SH-SY5Y (cell line): ENCODE data around the gene CYP2A7.
"Not testable (repeated sequence)": the region's sequence is repeated elsewhere in the genome, so short reads cannot be mapped to it uniquely, and the experiment has no call there.

Experiments used
- GATA2 ChIP-seq: IDR thresholded peaks from 2 replicates; pipeline ENCODE4 v1.6.1; 2011; ENCODE audit warnings: mild to moderate bottlenecking, low read depth, low read length
- GATA3 ChIP-seq: IDR thresholded peaks from 2 replicates; pipeline ENCODE4 v1.6.1; 2011; ENCODE audit warnings: low read depth, mild to moderate bottlenecking, low read length, moderate library complexity

Gene CYP2A7, protein sequence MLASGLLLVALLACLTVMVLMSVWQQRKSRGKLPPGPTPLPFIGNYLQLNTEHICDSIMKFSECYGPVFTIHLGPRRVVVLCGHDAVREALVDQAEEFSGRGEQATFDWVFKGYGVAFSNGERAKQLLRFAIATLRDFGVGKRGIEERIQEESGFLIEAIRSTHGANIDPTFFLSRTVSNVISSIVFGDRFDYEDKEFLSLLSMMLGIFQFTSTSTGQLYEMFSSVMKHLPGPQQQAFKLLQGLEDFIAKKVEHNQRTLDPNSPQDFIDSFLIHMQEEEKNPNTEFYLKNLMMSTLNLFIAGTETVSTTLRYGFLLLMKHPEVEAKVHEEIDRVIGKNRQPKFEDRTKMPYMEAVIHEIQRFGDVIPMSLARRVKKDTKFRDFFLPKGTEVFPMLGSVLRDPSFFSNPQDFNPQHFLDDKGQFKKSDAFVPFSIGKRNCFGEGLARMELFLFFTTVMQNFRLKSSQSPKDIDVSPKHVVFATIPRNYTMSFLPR

DNA sequence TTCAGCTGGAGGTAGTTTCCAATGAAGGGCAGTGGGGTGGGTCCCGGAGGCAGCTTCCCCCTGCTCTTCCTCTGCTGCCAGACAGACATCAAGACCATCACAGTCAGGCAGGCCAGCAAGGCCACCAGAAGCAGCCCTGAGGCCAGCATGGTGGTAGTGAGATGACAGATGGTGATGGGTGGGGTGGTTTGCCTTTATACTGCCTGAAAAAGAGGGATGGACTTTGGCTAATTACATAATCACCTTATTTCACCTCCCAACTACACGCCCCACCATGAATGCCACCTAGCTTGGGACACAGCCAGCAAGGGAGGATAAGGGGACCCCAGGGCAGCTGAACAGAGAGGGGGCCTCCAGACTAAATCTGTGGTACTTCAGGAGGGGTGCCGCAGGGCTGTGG is at the start of gene CYP2A7:
Gene CYP2A7 (minus strand): TSS at position 170 of the 400 bp plus-strand sequence. CDS start 21 bp downstream, at position 149.
- not testable (repeated sequence) for TF ChIP-seq GATA3, GATA2

DNA sequence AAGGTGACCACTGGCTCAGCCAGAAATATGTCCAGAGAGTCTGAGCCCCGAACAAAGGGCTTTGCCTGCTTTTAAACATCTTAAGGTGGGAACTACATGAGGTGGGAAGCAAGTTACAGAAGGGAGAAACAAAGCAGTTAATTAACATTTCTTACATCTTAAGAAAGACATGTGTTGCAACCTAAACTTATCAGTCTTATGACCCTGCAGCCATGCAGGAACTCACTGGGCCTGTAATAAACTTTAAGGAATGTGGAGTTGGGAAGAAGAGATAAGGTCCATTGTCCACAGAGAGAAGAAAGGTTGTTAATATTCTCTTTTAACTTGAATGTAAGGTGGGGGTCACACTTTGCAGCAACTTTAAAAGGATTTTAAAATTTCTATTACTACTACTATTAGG is 46.8 kb upstream of the CYP2A7 start:
- no peak for TF ChIP-seq GATA3
- TF ChIP-seq GATA2: no peak

DNA sequence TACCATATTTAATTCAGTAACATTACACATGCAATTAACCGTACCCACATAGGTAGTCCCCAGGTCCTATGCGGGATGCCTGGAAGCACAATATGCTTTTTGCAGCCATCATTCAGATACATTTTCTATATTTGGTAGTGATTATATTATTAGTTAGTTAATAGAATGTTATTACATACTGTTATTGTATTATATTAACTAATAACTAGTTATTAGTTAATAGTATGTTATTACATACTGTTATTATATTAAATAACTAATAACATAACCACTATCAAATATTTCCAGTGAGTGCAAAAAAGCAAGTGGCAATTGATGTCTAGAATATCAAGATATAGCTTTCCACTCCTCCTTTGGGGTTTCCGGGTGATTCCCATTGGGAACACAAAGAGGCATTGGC is 45.5 kb upstream of the CYP2A7 start:
- TF ChIP-seq GATA2 (no peak), GATA3 (no peak)

DNA sequence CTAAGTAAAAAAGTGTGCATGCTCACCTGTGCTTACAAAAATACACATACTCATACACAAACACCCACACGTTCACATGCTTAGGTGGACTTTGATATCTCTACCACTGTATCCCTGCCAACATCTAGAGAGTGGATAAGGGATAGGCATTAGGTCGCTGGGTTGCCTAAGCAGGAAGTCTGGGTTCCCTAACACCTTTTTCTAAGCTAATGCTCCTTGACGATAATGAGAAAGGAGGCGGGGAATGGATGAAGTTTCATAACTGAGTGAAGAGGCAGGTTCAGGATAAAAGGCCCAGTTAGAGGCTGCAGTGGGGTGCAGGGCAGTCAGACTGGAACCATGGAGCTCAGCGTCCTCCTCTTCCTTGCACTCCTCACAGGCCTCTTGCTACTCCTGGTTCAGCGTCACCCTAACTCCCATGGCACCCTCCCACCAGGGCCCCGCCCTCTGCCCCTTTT is 41.9 kb upstream of the CYP2A7 start:
- TF ChIP-seq GATA3 (no peak), GATA2 (no peak)

DNA sequence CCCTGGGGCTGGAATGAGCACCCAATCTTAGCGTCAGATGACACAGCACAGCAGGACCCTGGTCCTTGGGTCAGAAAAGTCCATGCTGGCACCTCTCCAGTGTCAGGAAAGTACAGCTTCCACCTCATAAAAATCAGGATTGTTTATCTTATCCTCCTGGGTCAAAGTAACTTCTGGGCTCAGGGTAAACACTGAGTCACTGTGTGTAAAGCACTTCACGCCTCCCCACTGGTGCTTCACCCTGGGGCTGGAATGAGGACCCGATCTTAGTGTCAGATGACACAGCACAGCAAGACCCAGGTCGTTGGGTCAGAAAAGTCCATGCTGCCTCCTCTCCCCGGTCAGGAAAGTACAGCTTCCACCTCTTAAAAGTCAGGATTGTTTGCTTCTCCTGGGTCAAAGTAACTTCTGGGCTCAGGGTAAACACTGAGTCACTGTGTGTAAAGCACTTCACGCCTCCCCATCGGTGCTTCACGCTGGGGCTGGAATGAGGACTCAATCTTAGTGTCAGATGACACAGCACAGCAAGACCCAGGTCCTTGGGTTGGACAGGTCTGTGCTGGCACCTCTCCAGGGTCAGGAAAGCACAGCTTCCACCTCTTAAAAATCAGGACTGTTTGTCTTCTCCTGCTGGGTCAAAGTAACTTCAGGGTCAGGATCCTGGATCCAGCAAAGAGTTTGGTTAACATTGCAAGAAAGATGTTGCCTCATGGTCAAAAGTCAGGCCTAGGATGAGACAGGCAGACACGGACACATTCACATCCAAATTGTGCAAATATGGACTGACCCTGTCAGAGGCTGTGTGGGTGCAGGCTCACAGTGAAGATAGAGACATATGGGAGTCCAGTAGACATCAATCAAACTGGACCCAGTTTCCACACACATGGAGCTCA is 39.2 kb upstream of the CYP2A7 start:
- no peak for TF ChIP-seq GATA2
- TF ChIP-seq GATA3: no peak

DNA sequence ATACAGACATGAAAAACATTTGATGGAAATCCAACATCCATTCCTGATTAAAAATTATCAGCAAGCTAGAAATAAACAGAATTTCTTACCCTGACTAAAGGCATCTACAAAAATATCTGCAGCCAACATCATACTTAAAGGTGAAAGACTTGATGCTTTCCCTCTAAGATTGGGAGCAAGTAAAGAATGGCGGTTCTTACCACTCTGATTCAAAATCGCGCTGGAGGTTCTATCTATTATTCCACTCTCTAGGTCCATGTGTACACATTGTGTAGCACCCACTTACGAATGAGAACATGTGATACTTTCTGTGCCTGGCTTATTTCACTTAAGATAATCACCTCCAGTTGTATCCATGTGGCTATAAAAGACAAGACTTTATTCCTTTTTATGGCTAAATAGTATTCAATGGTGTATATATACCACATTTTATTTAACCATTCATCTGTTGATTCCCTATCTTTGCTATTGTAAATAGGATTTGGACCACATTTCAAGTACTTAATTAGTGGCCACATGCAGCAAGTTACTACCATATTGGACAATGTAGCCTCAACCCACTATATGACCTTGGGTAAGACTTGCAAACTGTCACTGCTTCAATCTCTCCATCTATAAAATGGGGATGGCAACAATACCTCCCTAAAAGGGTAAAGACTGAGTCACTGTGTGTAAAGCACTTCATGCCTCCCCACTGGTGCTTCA is 38.4 kb upstream of the CYP2A7 start:
- TF ChIP-seq GATA2 (no peak), GATA3 (no peak)

DNA sequence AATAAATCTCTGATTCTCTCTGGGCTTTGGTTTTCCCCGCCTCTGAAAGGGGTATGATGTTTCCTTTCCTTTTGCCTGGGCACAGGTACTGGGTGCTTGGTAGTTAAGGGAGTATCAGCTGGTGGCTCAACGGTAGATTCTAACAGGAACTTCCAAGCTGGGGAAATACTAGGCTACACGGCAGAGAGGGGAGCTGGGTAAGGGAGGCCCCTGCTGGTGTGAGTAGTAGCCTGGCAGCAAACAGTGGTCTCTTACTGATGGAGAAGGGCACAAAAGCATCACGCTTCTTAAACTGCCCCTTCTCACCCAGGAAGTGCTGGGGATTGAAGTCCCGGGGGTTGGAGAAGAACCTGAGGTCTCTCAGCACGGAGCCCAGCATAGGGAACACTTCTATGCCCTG is 26.9 kb upstream of the CYP2A7 start:
- TF ChIP-seq GATA3 (no peak), GATA2 (no peak)

DNA sequence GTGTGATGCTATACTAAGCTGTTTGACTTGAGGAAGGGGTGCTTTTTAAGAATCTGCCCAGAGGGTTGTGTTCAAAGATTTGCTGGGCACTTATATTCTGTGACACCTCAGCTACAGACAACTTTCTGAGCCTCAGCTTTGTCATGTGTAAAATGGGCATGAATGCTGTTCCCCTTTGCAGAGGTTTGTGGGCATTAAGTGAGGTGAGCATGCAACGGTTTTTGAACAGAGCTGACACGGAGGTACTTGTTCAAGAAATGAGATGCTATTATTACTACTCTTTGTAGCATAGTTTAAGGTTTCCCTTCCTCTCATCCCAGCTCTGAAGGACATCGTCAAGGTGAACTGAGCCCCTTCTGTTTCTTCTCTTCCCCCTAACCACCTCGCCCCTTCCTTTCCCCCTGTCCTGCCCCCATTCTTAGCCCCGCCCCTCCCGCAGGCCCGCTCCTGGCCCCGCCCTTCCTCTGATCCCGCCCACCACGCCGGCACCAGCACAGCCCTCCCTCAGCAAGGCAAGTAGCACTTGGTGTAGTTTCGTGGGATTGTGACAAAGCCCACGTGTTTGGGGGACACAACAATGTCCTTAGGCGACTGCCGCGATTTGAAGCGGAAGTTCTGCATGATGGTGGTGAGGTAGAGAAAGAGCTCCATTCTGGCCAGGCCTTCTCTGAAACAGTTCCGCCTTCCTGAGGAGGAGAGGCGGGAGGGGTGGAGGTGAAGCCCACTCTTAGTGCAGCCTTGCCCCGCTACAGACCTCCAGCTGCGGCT is 26.1 kb upstream of the CYP2A7 start:
- TF ChIP-seq GATA2 (no peak), GATA3 (no peak)

DNA sequence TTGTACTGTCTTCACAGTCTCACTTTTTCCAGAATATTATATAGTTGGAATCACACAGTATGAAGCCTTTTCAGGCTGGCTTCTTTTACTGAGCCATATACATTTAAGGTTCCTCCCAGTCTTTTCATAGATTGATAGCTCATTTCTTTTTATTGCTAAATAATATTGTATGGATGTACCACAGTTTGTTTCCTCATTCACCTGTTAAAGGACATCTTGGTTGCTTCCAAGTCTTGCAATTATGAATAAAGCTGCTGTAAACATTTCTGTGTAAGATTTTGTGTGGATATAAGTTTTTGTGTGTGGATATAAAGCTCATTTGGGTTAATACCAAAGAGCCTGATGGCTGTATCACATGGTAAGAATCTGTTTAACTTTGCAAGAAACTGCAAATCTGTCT is 24.5 kb upstream of the CYP2A7 start:
- TF ChIP-seq GATA3: no peak
- TF ChIP-seq GATA2: no peak

DNA sequence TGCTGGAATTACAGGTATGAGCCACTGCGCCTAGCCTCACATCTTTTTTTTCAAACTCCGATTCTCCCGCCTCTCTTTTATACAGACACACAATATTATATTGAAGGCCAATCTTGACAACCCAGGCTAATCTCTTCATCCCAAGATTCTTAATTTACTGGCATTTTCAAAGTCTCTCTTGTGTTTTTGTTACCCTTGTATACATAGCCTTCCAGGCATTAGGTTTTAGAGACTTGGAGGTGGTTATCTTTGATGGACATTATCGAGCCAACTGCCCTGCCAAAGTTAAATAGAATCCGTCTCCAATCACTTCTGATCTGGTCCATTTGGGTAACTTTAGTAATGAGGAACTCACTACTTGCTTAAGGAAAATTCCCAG is 14.4 kb upstream of the CYP2A7 start:
- TF ChIP-seq GATA3: no peak
- TF ChIP-seq GATA2: no peak

DNA sequence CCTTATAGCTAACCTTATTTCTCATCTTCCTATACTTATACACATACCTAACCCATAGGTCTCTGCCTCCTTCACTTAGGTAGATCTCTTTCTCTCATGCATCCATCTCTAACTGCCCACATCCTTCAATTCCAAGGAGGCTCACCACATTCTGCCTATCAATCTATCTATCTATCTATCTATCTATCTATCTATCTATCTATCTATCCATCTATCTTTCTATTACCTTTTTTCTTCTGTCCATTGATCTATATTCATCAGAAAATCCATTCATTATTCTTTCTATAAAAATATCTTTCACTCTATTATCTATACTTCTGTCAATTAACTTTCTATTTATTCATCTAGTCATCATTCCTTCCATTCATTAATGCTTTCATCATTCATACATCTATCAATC is 11.1 kb upstream of the CYP2A7 start:
- TF ChIP-seq GATA3: no peak
- TF ChIP-seq GATA2: no peak

DNA sequence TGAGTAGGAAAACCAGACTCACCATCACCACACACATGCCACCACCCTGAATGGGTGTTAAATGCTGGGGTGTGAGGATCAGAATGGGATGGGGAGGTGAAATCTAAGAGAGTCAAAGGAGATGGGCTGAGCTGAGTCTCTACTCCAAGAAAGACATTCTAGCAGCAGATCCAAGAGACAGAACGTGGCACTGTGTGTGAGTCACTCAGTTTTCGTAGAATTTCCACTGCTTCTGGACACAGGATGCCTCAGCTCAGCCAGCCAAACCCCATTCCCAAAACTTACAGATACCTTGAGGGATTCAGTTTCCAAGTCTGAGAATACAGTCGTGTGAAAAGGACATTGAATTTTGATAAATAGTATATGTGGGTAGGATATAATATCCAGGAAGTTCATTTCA is 7.3 kb upstream of the CYP2A7 start:
- TF ChIP-seq GATA2 (no peak), GATA3 (no peak)

DNA sequence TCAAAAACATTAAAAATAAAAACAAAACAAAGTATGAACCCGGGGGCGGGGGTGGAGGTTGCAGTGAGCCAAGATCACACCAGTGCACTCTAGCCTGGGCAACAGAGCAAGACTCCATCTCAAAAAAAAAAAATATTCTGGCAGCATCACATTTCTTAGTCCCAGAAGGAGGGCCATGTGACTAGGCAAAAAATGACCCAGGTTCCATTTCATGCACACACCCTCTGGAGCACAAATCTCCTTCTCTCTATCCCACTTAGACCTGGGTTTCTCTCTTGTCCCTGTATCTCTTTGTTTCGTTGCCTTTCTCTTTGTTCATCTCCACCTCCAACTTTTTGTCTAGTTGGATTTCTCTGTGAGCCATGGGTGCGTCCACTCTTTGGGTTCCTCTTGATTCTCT is 6.2 kb upstream of the CYP2A7 start:
- TF ChIP-seq GATA2: no peak
- TF ChIP-seq GATA3: no peak

DNA sequence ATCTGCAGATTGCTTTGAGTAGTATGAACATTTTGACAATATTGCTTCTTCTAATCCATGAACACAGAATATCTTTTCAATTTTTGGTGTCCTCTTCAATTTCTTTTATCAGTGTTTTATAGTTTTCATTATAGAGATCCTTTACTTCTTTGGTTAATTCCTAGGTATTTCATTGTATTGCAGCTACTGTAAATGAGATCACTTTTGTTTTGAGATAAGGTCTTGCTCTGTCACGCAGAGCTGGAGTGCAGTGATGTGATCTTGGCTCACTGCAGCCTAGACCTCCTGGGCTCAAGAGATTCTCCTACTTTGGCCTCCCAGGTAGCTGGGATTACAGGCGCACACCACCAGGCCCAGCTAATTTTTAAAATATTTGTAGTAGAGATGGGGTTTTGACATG is 9.8 kb downstream of the CYP2A7 start:
- TF ChIP-seq GATA3: no peak
- TF ChIP-seq GATA2: no peak
